Endometrial microvascular endothelial cells (primary cell): Measurements from ENCODE around the gene MPDZ. TPM values are rescaled to one million over a fixed set of nuclear protein-coding genes. Genes with fewer than 3 reads are reported as not detected.

Source experiments
- in situ Hi-C: cut with HindIII; loops from 2 replicates; pipeline ENCODE4 v1.10.0; 2017; ENCODE audit warnings: low sequenced_read_pairs, low pct_unique_long_range_greater_than_20kb; ENCODE audit errors: inconsistent ontology term
- total RNA-seq: library from RNA; depleted of rRNA; stranded (reverse); fragments of >200 nt; gene quantifications from one replicate; pipeline ENCODE4 v1.2.3, GENCODE V29; 2015; ENCODE audit errors: inconsistent ontology term

The MPDZ gene
- total RNA-seq, 1 donor from 2014 or later = 44.3 TPM

DNA sequence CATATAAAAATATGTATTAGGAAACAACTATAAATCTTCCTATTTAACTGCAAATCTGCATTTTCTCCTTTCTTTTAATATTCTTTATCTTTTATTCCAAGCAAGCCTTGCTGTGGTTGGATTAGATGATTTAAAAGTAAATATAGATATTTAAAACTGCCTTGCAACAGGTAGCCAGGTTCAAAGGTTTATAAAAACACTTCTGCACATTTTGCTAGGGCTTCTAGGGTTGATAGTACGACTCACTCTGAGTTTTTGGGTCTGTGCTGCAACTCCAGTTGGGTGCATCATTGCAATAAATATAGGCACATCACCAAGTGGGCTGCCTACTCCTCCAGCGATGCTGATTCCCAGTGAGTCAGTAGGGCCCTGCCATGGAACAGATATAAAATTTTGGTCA, 167.7 kb downstream of the MPDZ start:
- in situ Hi-C loops = no loop called here

DNA sequence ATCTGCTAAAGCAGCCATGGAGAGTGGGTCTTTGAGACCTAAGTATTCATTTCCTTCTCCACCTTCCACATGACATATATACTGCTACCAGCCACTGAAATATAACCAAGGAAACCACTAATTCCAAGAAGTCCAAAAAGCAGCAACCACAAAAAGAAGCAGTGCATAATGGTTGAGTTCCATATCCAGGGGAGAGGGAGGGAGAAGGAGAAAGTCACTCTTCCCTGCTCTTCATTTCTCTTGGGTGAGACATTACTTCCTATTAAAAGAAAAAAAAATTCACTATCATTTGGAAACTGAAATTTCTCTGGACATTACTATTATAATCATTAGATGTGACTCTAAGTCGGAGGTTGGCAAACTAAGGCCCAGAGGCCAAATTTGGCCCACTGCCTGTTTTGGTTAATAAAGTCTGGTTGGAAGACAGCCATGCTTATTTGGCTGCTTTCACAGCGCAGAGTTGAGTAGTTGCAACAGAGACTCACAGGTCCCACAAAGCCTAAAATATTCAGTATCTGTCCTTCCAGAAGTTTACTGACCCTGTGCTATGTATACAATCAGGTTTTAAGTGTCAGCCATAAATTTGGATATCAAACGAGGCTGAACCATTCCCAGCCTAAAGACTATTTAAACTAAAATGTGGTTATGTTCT, 168.6 kb downstream of the MPDZ start:
- in situ Hi-C loops = no loop called here

DNA sequence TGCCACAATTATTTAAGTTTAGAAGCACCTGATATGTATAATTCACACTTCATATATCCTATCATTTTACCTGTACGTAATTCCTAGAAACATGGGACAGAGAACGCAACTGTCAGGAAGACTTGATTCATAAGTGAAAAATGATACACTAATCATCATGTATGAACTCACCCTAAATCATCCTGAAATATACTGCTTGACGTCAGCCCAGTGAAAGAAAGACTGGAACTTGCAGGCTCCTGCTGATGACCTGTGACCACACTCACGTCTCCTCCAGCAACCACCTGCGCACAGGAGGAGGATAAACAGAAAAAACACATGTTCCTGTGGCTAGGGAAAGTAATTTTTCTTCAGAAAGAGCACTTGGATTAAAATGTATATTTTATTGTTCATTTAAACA, 169.7 kb downstream of the MPDZ start:
- in situ Hi-C loops = no loop called here

DNA sequence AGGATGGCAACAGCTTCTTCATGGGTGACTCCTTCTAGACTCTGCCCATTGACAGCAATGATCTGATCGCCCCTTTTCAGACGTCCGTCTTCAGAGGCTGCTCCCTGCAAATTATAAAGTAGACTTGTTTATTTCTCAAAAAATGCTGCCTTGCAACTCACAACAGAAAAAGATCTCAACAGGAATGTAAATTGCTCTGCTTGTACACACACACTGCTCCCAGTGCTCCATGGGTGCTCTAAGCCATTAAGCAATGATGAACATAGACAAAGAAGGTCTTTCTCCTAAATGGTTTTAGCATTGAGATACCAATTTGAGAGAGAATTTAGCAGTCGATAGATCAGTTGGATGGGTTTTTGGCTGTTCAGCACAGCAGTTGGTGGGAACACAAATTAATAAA, 172.5 kb downstream of the MPDZ start:
- in situ Hi-C loops = no loop called here

DNA sequence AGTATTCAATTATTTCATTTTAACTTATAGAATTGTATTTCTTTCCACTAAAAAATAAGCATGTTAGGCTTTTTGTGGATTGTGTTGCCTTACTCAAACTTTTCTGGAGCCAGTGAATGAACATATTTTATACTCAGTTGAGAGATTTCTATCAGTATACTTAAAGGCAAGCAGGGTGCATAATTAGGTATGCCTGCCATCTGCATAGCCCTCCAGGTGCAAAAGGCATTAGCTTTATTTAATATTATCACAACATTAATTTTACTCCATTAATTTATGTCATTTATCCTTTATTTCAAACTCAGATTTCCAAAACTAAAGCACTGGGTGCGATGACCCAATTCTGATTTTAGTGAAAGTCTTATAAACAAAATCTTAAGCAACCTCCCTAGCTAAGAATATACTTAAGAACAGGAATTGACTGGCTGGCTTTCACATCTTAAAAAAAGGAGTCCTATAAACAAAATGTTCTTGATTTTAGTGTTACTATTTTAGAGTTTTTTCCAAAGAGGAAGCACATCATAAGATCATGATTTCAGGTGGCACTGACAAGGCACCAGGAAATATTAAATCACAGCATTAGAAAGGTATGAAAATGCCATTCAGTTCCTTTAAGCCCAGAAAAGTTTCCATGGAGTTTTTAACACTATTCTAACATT, 178.4 kb downstream of the MPDZ start:
- in situ Hi-C loops = no loop called here

DNA sequence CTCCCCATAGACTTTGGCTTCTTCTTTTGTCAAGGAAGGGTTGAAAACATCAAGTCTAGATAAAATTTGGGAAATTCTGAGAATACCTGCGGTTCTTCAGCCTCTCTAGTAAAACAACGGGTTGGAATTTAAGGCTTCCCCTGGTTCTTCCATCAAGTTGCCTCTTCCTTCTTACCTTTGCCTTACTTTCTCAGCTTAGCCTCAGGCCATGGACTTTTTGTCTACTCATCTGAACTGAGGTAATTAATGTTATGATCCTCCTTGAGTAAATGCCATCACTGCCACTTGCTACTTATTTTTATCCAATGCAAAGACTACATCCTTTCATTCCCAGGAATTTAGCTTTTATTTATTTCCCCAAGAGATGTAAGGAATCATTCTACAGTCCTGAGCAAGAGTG, 184.4 kb downstream of the MPDZ start:
- in situ Hi-C loops = no loop called here

DNA sequence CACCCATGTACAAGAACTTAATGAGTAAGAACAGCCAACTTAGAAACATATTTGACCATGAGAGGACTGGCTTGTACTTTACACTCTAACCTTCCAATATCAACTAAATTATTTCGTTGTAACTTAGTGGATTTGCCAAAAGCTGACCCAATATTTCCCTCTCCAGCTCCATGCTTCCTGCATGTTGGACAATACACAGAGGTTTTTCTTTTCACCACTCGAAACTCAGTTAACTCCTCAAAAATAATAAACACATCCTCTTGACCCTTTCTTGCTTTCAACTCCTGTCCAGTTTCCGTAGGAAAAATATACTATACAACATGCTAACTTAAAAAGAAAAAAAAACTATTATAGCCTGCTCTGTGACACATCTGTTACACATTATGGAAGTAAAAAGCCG, 188.9 kb downstream of the MPDZ start:
- in situ Hi-C loops = no loop called here

DNA sequence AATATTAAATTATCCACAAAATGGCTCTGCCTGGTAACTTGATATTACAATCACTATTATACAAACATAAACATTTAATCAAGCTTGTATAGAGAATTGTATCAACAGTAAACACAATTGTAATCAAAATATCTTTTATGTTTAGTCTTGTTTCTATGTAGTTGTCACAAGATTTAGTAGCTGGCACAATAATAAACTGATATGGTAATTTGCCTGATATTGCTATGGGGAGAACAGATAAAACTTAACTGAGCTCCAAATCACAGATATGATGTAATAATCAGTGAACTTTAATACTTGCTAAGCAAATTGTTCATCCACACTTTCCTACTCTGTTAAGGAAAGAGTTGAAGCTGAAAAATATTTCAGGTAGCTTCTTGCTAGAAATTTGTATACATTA, 189.8 kb downstream of the MPDZ start:
- in situ Hi-C loops = no loop called here

DNA sequence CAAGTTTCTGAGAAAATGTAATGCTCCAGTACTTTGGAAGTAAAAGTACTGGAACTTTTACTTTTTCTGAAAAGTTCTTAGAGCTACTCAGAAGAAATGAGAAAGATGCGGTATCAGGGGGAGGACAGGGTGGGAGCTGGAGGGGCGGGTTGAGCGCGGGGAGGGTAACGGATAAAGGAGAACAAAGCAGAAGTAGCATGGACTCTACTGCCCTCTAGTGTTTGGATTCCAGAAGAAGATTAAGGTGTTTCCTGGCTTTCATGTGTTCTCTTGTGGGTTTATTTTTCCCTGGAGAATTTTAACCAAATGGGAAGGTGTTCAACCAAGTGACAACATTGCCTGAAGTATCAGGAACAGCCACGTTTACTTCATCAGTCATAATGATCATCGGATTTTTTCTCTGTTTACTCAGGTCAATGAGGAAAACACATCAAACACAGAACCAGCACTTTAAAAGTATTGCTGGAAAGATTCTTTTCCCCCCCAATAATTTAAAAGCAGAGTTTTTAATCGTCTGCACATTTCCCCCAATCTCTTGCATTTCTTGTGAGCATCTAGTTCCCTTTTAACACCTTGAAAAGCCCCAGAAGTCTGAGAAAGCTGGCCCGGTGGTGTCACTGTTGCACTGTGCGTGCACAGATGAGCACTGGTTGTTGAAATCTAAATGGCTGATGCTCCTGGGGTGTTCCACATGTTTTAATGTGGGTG, 190.6 kb downstream of the MPDZ start:
- in situ Hi-C loops = no loop called here

DNA sequence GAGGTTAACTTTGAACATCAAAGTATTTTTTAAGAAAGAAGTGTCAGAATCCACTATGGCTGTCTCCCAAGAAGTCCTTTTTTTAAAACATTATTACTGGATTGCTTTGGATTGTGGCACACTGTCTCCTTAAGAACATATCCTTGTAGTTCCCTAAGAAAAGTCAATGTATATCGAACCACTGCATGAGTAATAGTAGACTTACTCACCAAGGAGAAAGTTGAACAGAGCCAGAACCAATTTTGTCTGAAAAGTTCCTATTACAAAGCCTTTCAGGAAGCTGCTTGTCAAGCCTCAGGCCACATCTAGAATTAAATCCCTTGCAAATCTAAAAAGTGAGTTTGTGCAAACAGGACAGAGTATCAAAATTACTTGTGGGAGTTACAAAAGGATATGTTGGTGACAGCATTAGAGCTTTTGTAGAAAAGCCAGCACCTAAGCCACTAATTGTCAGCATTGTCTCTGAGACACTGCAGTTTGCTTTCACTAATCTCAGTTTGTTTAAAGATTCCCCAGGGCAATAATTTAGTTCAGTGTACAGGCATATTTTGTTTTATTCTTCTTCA, 195.4 kb downstream of the MPDZ start:
- in situ Hi-C loops = no loop called here

DNA sequence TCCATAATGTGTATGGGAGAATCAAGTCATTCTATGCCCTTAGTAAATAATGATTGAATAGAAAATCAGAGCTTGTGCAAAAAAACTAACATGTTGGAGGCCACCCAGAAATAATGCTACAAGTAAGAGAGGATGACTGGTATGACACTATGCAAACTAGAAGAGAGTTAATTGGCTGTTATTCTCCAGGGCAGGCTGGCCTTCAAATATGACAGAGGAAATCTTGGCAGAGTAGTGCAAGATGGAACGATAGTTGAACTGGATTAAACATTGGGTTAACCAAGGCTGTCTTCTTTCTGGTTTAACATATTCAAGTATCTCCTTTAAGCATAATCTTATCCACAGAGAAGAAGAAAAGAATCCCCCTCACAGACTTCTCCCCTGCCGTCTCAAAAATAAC, 196.1 kb downstream of the MPDZ start:
- in situ Hi-C loops = no loop called here

DNA sequence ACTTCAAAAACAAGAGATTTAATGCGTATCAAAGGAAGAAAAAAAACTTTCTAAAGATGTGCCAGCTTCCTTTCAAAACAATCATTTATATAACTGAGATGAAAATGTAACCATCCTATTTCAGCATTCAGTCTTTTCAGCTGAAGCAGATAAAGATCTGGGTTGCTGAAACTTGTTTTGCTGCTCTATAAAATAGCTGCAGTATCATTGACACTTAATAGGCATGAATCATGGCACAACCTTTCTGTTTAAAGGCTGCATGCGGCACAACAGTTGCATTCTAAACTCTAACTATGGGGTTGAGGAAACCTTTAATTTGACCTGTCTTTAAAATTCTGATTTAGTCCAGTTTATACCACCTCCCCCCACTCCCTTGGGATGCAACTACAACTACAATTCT, 196.7 kb downstream of the MPDZ start:
- in situ Hi-C loops = no loop called here

DNA sequence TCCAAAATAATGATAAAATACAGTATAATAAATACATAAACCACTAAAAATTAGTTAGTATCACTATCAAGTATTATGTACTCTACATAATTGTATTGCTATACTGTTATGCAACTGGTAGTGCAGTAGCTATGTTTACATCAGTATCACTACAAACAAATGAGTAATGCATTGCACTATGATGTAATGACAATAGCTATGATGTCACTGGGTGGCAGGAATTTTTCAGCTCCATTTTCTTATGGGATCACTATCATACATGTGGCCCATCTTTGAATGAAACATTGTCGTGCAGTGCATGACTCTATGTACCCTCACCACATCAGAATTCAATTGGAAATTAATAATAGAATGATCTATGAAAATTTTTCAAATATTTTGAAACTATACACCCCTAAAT, 201.3 kb downstream of the MPDZ start:
- in situ Hi-C loops = no loop called here

DNA sequence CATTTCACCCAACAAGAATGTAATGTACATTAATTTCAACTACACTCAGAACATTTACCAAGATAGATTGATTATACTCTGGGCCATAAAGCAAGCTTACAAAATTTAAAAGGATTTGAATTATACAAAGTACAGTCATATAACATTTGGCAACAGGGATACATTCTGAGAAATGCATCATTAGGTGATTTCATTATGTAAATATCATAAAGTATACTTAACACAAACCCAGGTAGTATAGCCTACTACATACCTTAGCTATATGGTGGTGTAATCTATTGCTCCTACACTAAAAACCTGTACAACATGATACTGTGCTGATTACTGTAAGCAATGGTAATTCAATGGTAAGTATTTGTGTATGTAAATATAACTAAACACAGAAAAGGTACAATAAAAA, 202.9 kb downstream of the MPDZ start:
- in situ Hi-C loops = no loop called here

DNA sequence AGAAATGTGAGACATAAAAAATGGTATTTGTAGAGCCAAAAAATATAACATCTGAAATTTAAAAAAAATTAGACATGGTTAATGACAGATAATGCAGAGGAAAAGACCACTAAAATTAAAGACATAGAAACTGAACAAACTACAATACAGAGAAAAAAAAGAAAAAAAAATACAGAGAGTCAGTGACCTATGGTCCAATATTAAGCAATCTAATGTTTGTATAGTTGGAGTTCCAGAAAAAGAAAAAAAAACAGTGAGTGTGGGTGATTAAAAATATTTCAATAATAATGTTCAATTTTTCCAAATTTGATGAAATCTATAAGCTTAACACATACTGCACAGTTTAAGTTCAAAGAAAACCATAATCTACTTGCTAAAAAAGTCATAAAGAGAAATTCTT, 207.6 kb downstream of the MPDZ start:
- in situ Hi-C loops = no loop called here

DNA sequence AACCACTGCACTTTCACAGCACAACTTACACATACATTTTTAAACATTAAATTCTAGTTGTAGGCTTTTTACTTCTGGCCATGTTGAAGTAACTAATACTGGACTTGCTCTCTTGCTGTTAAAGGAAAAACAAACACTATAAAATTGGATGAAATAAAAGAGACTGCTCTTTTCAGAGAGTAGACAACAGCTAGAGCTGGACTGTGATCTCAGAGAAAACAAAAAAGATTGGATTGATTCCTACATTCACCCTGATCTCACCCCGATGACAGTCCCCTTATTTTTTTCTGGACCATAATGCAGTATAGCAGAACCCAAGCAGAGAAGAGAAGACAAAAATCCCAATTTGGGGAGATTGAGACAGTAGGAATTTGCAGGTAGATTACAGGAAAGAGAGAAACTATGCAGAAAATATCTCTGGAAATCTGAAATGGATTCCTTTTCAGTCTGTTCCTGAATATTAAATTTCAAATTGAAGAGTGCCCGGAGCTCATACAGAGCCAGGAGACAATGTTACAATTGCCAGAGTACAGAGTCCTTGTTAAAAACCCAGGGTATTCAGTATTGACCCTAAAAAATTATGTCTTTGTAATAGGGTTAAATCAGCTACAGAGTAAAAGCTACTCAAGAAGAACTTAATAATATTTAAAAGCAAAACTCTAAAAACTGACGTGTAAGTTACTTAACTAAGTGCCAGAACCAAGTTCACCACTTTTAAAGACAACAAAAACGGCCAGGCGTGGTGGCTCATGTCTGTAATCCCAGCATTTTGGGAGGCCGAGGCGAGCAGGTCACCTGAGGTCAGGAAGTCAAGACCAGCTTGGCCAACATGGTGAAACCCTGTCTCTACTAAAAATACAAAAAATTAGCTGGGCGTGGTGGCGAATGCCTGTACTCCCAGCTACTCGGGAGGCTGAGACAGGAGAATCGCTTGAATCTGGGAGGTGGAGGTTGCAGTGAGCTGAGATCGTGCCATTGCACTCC, 208.6 kb downstream of the MPDZ start:
- in situ Hi-C loops = no loop called here

DNA sequence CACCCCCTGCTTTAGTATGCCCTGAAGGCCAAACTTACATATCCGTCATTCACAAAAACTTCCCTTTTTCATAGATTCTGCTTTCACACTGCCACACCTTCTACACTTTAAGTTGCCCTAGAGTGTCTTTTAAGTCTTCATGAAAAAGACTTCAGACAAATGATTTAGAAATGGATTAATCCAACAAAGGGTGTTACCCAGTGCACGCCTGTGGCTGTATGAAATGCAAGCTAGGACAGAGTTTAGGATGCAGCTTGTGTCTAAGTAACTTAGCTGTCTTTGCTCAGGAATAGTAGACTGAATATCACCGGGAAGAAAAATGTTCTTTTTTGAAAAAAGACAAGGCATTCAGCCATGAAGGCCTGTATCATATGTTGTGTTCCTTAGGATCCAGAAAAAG, 210.0 kb downstream of the MPDZ start:
- in situ Hi-C loops = no loop called here

DNA sequence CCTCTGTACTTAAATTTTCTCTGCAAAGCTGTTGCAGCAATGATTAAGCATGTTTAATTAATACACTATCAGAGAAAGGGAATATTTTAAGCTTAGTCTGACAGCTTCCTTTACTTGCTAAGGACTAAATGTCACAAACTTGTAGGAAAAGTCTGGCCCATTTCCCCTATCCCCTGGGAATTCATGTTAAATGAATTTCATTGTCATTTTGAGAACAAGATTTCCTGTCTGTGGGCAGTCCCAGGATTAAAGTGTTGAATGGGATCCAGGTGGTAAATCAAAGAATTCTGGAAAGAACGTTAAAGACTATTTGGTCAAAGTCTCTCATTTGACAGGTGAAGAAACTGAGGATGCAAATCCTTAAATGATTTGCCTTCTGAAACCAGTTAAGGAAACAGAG, 214.8 kb downstream of the MPDZ start:
- in situ Hi-C loops = no loop called here

DNA sequence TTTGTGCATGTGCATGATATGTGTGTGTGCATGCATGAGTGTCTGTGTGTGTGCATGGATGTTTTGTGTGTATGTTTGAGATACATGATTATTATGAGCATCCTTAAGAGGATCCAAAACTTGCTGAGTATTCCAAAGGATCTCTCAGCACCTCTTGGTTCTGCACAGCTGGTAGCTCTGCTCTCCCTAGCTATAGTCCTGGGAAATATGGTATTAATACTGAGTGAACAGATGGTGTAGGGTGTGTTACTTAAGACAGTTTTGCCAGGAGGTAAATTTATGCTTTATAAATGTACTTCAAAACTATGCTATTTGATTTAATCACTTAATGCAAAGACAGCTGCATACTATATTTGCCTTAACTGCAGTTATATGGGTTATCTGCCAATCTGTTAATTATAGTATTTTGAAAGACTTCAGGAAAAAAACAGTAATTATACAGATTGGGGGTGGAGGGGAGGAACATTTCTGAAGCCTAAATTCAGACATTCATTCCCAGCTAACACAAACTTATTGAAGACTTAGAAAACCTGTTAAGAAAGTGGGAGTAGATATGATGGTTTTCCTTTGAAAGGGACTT, 215.5 kb downstream of the MPDZ start:
- in situ Hi-C loops = no loop called here
